HepG2 (cell line): ENCODE data around the gene SULT6B1. TPM values are rescaled to one million over a fixed set of nuclear protein-coding genes. Genes with fewer than 3 reads are reported as not detected.

Experiments used
- ASH2L ChIP-seq: fragments of 300-600, 200-600 bp; sonication (generic); IDR thresholded peaks from 2 replicates; pipeline ENCODE4 v1.7.0; 2017; ENCODE audit warnings: low read depth, mild to moderate bottlenecking, moderate library complexity, mixed read lengths, low read length; ENCODE audit not compliant: insufficient read length
- CSRNP2 ChIP-seq: sonication (generic); formaldehyde crosslinking; conservative IDR thresholded peaks from 2 replicates; pipeline ENCODE4 v1.8.0; 2022; ENCODE audit warnings: low read depth, missing genetic modification reagents
- HDAC1 ChIP-seq: sonication (generic); formaldehyde crosslinking; IDR thresholded peaks from 2 replicates; pipeline ENCODE4 v1.5.1; 2020; ENCODE audit warnings: mild to moderate bottlenecking, missing genetic modification reagents
- HMGXB3 ChIP-seq: sonication (generic); formaldehyde crosslinking; IDR thresholded peaks from 2 replicates; pipeline ENCODE4 v1.4.0; 2020; ENCODE audit warnings: missing genetic modification reagents, borderline replicate concordance
- KDM1A ChIP-seq: IDR thresholded peaks from 2 replicates; pipeline ENCODE4 v1.6.1; 2016; ENCODE audit warnings: missing compliant biosample characterization
- KDM4B ChIP-seq: sonication (generic); formaldehyde crosslinking; IDR thresholded peaks from 2 replicates; pipeline ENCODE4 v1.4.0; 2020; ENCODE audit warnings: missing genetic modification reagents
- PCBP1 ChIP-seq: fragments of 200-400 bp; formaldehyde crosslinking; IDR thresholded peaks from 2 replicates; pipeline ENCODE4 v1.6.1; 2017; ENCODE audit warnings: mild to moderate bottlenecking, low read depth, low read length, borderline replicate concordance
- ZKSCAN1 ChIP-seq: fragments of 150-350 bp; IDR thresholded peaks from 2 replicates; pipeline ENCODE4 v1.6.1; 2014; ENCODE audit warnings: low read length
- ZNF17 ChIP-seq: sonication (generic); formaldehyde crosslinking; IDR thresholded peaks from 2 replicates; pipeline ENCODE4 v1.5.0; 2020; ENCODE audit warnings: mild to moderate bottlenecking, missing genetic modification reagents
- ZNF567 ChIP-seq: sonication (generic); formaldehyde crosslinking; IDR thresholded peaks from 2 replicates; pipeline ENCODE4 v1.8.1; 2023; ENCODE audit warnings: mild to moderate bottlenecking, missing genetic modification reagents, borderline replicate concordance
- ZNF644 ChIP-seq: IDR thresholded peaks from 2 replicates; pipeline ENCODE4 v1.6.1; 2016; ENCODE audit warnings: low read depth
- ZNF841 ChIP-seq: sonication (generic); formaldehyde crosslinking; IDR thresholded peaks from 2 replicates; pipeline ENCODE4 v1.8.1; 2023; ENCODE audit warnings: missing genetic modification reagents, borderline replicate concordance
- polyA plus RNA-seq, 8 experiments: library from polyadenylated mRNA; depleted of rRNA in 3 of 8; stranded (reverse) in 7 of 8; unstranded in 1 of 8; fragments of >200 nt; fragmentation: Illumina TruSeq in 4 of 8; extraction: Trizol in 4 of 8; gene quantifications; 2 replicates each; pipeline versions ENCODE4 v1.2.1 to v1.2.3, GENCODE V29; 2011 to 2016; ENCODE audit warnings: low read depth in 4 of 8, missing spikeins in 1 of 8, mixed read lengths in 1 of 8; ENCODE audit not compliant: insufficient read depth in 1 of 8
- total RNA-seq, 5 experiments: library from RNA; depleted of rRNA; stranded (reverse); fragments of >200 nt; fragmentation: Illumina TruSeq; extraction: Trizol; gene quantifications; 2 replicates each; pipeline ENCODE4 v1.2.3, GENCODE V29; 2016; ENCODE audit warnings: low read depth in 1 of 5
- TF ChIP-seq, protein P1 (sequence below): sonication (generic); formaldehyde crosslinking; IDR thresholded peaks from 2 replicates; pipeline ENCODE4 v1.5.0; 2020; ENCODE audit warnings: missing genetic modification reagents
- TF ChIP-seq, protein P2 (sequence below), 2 experiments: fragments of 450-650 bp in 1 of 2; sonication (generic) in 1 of 2; formaldehyde crosslinking; IDR thresholded peaks; 2 replicates each; pipeline versions ENCODE4 v1.5.0 to v1.8.0; 2020 to 2022; ENCODE audit warnings: mild to moderate bottlenecking in 1 of 2, missing genetic modification reagents in 1 of 2
- TF ChIP-seq, protein P3 (sequence below): sonication (generic); formaldehyde crosslinking; IDR thresholded peaks from 2 replicates; pipeline ENCODE4 v1.5.1; 2020; ENCODE audit warnings: missing genetic modification reagents, mild to moderate bottlenecking, borderline replicate concordance

Gene SULT6B1
- total and polyA plus RNA-seq, 2 of the 13 experiments (the other 11 are each of a cell fraction or from before 2014, with no cell fraction given) = not detected

DNA sequence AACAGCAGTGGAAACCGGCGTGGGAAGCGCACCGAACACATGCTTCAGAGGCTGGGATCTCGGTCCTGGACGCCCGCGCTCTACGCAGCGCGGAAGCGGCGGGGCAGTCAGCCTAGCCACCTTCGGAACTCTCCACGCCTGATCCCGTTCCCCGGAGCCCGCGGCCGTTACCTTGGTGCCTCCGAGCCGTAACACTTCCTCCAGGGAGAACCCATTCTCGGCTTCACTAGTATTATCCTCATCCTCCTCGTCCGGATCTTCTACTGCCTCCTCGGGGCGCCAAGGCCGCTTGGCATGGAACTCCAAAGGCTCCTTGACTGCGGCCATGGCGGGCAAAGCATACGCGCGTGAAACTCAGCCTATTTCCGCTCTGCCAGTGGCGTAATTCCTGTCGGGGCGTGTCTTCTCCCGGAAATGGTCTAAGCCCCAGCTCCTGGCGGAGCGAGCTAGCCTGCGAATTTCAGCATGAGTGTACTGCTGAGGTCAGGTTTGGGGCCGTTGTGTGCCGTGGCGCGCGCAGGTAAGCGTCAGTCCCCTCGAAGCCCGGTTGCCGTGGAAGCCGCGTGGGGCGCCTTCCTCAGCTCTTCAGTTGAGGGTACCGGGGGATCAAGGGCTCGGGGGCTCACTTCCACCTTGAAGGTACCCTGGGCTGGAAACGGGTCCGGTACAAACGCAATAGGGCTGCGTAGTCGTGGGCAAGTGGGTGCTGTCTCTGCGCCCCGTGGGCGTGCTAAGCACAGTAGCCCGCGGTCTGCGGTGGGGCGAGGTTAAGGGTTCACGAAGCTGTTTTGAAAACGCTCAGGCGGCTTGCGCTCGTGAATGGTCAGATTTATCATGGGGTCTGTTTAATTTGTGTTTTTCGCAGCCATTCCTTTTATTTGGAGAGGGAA, 43.0 kb upstream of the SULT6B1 start, which contains the start of the genes CEBPZ and NDUFAF7 (continued):
- TF ChIP-seq HMGXB3 (CRISPR knock-in tag) (peak; percentile 83), KDM4B (CRISPR knock-in tag) (peak; percentile 84), ZNF17 (CRISPR knock-in tag) (no peak), ZNF644 (peak; percentile 88), PCBP1 (peak; percentile 65; the same call in 1 of the 2 replicates), KDM1A (no peak), CSRNP2 (CRISPR knock-in tag) (no peak), ZKSCAN1 (no peak), HDAC1 (peak; percentile 97), ZNF567 (peak; percentile 98), ZNF841 (CRISPR knock-in tag) (no peak), ASH2L (peak; percentile 99)
- TF ChIP-seq, protein P1, sequence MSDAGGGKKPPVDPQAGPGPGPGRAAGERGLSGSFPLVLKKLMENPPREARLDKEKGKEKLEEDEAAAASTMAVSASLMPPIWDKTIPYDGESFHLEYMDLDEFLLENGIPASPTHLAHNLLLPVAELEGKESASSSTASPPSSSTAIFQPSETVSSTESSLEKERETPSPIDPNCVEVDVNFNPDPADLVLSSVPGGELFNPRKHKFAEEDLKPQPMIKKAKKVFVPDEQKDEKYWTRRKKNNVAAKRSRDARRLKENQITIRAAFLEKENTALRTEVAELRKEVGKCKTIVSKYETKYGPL = peak; percentile 65; the same call in 1 of the 2 replicates
- TF ChIP-seq, protein P2, sequence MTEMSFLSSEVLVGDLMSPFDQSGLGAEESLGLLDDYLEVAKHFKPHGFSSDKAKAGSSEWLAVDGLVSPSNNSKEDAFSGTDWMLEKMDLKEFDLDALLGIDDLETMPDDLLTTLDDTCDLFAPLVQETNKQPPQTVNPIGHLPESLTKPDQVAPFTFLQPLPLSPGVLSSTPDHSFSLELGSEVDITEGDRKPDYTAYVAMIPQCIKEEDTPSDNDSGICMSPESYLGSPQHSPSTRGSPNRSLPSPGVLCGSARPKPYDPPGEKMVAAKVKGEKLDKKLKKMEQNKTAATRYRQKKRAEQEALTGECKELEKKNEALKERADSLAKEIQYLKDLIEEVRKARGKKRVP (CRISPR knock-in tag; IDR thresholded peaks at IDR 0.05) = peak in 1 of 2 experiments; percentile 67; a peak in 2 of 4 replicates
- TF ChIP-seq, protein P3, sequence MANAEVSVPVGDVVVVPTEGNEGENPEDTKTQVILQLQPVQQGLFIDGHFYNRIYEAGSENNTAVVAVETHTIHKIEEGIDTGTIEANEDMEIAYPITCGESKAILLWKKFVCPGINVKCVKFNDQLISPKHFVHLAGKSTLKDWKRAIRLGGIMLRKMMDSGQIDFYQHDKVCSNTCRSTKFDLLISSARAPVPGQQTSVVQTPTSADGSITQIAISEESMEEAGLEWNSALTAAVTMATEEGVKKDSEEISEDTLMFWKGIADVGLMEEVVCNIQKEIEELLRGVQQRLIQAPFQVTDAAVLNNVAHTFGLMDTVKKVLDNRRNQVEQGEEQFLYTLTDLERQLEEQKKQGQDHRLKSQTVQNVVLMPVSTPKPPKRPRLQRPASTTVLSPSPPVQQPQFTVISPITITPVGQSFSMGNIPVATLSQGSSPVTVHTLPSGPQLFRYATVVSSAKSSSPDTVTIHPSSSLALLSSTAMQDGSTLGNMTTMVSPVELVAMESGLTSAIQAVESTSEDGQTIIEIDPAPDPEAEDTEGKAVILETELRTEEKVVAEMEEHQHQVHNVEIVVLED (CRISPR knock-in tag) = peak; percentile 74; the same call in 1 of the 2 replicates
